Suprapubic skin (tissue), 4 donors: ENCODE measurements around the gene CLIP2. TPM values are rescaled to one million over a fixed set of nuclear protein-coding genes. Genes with fewer than 3 reads are reported as not detected.

Experiments used
- DNase-seq, 2 donors: peaks; one replicate each; pipeline ENCODE4 v3.0.0-alpha.2; 2019; ENCODE audit warnings: low spot score in 2 of 2
- H3K27ac ChIP-seq: fragments of 200-600 bp; sonication (generic); one replicate; pipeline ENCODE4 v1.5.1; 2019
- H3K27me3 ChIP-seq: fragments of 200-600 bp; sonication (generic); one replicate; pipeline ENCODE4 v1.5.1; 2019
- H3K36me3 ChIP-seq: fragments of 200-600 bp; sonication (generic); one replicate; pipeline ENCODE4 v1.5.1; 2019
- H3K4me1 ChIP-seq: fragments of 200-600 bp; sonication (generic); one replicate; pipeline ENCODE4 v1.5.1; 2019
- H3K4me3 ChIP-seq: fragments of 200-600 bp; sonication (generic); one replicate; pipeline ENCODE4 v1.5.1; 2019; ENCODE audit warnings: mild to moderate bottlenecking
- H3K9me3 ChIP-seq: fragments of 200-600 bp; sonication (generic); one replicate; pipeline ENCODE4 v1.5.1; 2019
- EP300 ChIP-seq: sonication (generic); formaldehyde crosslinking; IDR thresholded peaks from one replicate; pipeline ENCODE4 v1.6.1; 2017; ENCODE audit warnings: antibody characterized with exemption
- POLR2A ChIP-seq, 2 donors: fragments of 450-650 bp; IDR thresholded peaks; one replicate each; pipeline ENCODE4 v1.6.1; 2017; ENCODE audit warnings: antibody characterized with exemption in 2 of 2, mild to moderate bottlenecking in 2 of 2, moderate library complexity in 2 of 2
- POLR2AphosphoS5 ChIP-seq, 3 donors: sonication (generic); formaldehyde crosslinking; IDR thresholded peaks; one replicate each; pipeline ENCODE4 v1.6.1; 2017; ENCODE audit warnings: antibody characterized with exemption in 3 of 3
- WGBS: methylation state at CpG from one replicate; pipeline ENCODE4 v1.1.5; 2018; 5-methylcytosine and 5-hydroxymethylcytosine counted together
- total RNA-seq, 4 donors: library from RNA; depleted of rRNA; stranded (reverse); fragments of >200 nt; gene quantifications; one replicate each; pipeline ENCODE4 v1.1.0, GENCODE V29; 2016
- TF ChIP-seq, protein P1 (sequence below), 2 donors: fragments of 200-600 bp in 1 of 2; fragments of 450-650 bp in 1 of 2; sonication (generic) in 1 of 2; IDR thresholded peaks; one replicate each; pipeline ENCODE4 v1.5.1; 2016 to 2019; ENCODE audit warnings: antibody characterized with exemption in 2 of 2, mild to moderate bottlenecking in 1 of 2, moderate library complexity in 1 of 2

Gene CLIP2
- total RNA-seq, 4 donors from 2014 or later, result 26.9 to 73.6 (median 32.5) TPM

DNA sequence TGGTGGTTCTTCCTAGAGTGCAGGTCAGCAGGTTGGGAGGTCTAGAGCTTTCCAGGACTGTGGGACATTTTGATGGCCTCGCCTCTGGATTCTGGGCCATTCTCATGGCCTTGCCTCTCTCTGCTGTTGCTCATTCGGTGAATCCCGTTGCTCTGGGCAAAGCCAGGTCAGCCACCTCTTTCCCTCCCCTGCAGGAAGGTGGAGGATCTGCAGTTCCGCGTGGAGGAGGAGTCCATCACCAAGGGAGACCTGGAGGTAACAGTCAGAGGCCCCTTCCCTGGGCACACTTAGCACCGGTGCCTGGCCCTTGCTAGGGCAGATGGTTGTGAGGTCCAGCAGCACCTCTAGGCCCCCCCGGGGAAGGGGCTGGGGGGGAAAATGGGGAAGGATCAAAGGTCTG is 74.9 kb downstream of the CLIP2 start:
- H3K4me3 ChIP-seq, result no peak overlapping the region
- no peaks in the 10 kb centered on the region for H3K4me1 ChIP-seq
- H3K27ac ChIP-seq, result no peak overlapping the region
- no peak for TF ChIP-seq EP300
- no peak for TF ChIP-seq POLR2A (IDR thresholded peaks at IDR 0.05)
- TF ChIP-seq POLR2AphosphoS5 (IDR thresholded peaks at IDR 0.05), result no peak
- TF ChIP-seq, protein P1, sequence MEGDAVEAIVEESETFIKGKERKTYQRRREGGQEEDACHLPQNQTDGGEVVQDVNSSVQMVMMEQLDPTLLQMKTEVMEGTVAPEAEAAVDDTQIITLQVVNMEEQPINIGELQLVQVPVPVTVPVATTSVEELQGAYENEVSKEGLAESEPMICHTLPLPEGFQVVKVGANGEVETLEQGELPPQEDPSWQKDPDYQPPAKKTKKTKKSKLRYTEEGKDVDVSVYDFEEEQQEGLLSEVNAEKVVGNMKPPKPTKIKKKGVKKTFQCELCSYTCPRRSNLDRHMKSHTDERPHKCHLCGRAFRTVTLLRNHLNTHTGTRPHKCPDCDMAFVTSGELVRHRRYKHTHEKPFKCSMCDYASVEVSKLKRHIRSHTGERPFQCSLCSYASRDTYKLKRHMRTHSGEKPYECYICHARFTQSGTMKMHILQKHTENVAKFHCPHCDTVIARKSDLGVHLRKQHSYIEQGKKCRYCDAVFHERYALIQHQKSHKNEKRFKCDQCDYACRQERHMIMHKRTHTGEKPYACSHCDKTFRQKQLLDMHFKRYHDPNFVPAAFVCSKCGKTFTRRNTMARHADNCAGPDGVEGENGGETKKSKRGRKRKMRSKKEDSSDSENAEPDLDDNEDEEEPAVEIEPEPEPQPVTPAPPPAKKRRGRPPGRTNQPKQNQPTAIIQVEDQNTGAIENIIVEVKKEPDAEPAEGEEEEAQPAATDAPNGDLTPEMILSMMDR (IDR thresholded peaks at IDR 0.05), result no peak
- peaks cover 23% of the 10 kb centered on the region for H3K36me3 ChIP-seq
- H3K27me3 ChIP-seq, result no peaks in the 10 kb centered on the region
- H3K9me3 ChIP-seq, result no peaks in the 10 kb centered on the region
- 82% methylated on average over 5 of the region's 7 CpGs for WGBS
- DNase-seq, result no peak

DNA sequence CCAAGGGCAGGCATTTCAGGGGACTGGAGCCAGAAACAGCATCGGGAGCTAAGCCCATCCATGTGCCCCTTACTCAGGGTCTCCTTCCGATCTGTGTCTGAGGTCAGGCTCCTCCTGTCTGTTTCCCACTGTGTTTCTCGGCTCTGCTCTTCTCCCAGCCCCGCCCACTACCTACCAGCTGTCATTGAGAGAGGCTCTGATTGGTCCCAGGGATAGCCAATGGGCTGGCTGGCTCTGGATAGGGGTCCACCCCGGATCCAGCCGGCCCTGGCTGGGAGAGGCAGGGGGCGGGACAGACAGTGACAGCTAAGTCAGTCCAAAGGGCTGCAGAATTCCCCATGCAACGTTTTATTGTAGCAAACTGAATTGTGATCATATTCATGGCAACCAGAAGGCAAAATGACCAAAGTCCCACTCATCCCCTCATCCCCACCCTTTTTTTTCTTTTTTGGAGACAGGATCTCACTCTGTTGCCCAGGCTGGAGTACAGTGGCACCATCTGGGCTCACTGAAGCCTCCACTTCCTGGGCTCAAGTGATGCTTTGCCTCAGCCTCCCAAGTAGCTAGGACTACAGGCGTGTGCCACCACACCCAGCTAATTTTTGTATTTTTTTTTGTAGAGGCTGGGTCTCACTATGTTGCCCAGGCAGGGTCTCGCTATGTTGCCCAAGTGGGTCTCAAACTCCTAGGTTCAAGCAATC is 76.3 kb downstream of the CLIP2 start:
- Histone ChIP-seq H3K4me3 (no peak overlapping the region), H3K27ac (no peak overlapping the region), H3K27me3 (no peaks in the 10 kb centered on the region), H3K4me1 (no peaks in the 10 kb centered on the region), H3K36me3 (peaks cover 15% of the 10 kb centered on the region), H3K9me3 (no peaks in the 10 kb centered on the region)
- DNase-seq, result no peak
- TF ChIP-seq, protein P1 (IDR thresholded peaks at IDR 0.05), result no peak
- TF ChIP-seq EP300, result no peak
- WGBS, result 64% methylated on average over 10 of the region's 10 CpGs

DNA sequence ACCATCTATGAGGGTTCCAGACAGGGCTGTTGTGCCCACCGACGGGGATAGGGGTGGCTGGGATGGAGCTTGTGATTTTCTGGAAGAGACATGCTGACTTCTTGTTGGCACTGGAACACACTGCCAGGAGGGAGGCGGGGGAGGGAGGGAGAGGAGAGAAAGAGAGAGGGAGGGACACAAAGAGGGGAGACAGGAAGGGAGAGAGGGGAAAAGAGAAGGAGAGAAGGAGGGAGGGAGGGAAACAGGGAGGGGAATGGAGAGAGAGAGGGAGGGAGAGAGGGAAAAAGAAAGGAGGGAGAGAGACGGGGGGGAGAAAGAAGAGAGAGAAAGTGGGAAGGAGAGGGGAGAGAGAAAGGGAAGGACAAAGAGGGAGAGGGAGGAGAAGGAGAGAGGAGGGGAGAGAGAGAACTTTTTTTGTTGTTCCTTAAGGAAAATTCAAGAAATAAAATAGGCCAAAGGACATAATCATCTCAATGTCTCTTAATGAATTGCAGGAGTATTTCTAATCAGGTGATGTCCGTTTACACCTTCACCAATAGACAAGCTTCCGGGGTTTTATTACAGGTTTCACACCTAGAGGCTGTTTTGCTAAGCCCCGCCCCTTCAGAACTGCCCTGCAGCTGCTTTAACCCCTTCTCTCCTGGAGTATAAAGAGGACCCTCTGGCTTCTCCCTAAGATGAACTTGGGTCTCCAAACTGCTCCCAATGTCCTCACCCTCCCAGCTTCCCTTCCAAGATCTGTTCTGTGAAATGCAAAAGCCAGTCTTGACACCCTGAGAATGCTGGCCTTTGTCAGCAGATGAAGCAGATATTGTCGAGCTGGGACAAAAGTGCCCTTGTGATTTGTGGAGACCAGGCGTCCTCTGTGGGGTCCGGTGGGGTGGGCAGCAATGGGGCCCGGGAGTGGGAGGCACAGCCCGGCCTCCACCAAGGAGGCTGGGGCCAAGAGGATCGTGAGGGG is 82.5 kb downstream of the CLIP2 start:
- H3K4me1 ChIP-seq, result peaks cover 3% of the 10 kb centered on the region
- TF ChIP-seq POLR2AphosphoS5 (IDR thresholded peaks at IDR 0.05) (no peak), POLR2A (IDR thresholded peaks at IDR 0.05) (no peak), EP300 (no peak)
- no peak overlapping the region for H3K27ac ChIP-seq
- no peak overlapping the region for H3K4me3 ChIP-seq
- H3K27me3 ChIP-seq, result no peaks in the 10 kb centered on the region
- H3K9me3 ChIP-seq, result no peaks in the 10 kb centered on the region
- WGBS, result 36% methylated on average over 13 of the region's 13 CpGs
- H3K36me3 ChIP-seq, result peaks cover 11% of the 10 kb centered on the region
- DNase-seq, result no peak

GRCh38 chr7:74372511-74373111 is 83.4 kb downstream of the CLIP2 start:
- peaks cover 3% of the 10 kb centered on the region for H3K4me1 ChIP-seq
- no peak for DNase-seq
- H3K9me3 ChIP-seq, result no peaks in the 10 kb centered on the region
- 77% methylated on average over 23 of the region's 28 CpGs for WGBS
- H3K27ac ChIP-seq, result no peak overlapping the region
- TF ChIP-seq, protein P1 (IDR thresholded peaks at IDR 0.05), result no peak
- TF ChIP-seq EP300, result no peak
- no peak for TF ChIP-seq POLR2AphosphoS5 (IDR thresholded peaks at IDR 0.05)
- TF ChIP-seq POLR2A (IDR thresholded peaks at IDR 0.05), result no peak
- H3K36me3 ChIP-seq, result peaks cover 15% of the 10 kb centered on the region
- no peak overlapping the region for H3K4me3 ChIP-seq
- H3K27me3 ChIP-seq, result no peaks in the 10 kb centered on the region

DNA sequence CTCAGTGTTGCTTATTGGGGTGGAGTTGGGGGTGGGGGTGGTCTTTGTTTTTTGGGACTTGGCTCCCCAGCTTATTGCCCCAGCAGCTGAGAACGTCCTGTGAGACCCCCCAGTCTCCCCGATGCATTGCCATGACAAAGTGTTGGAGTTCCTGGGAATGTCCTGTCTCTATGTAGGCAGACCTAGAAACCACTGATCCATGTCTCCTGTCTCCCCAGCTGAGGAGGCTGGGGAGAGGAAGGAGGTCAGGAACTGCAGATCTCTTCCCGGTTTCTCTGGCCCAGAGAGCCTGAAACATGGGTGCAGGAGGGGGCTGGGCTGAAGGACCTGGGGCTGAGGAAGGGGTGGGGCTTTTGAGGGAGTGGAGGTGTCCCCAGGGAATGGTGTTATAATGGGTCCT is 84.3 kb downstream of the CLIP2 start:
- H3K4me1 ChIP-seq, result peaks cover 3% of the 10 kb centered on the region
- no peak overlapping the region for H3K4me3 ChIP-seq
- peaks cover 15% of the 10 kb centered on the region for H3K36me3 ChIP-seq
- no peak overlapping the region for H3K27ac ChIP-seq
- DNase-seq, result no peak
- WGBS, result 57% methylated on average over 3 of the region's 3 CpGs
- H3K27me3 ChIP-seq, result no peaks in the 10 kb centered on the region
- no peaks in the 10 kb centered on the region for H3K9me3 ChIP-seq
- TF ChIP-seq EP300, result no peak
- no peak for TF ChIP-seq POLR2AphosphoS5 (IDR thresholded peaks at IDR 0.05)
- no peak for TF ChIP-seq POLR2A (IDR thresholded peaks at IDR 0.05)
- TF ChIP-seq, protein P1 (IDR thresholded peaks at IDR 0.05), result no peak
